Measurements from ENCODE around the gene AKR1C8.
"Not testable (repeated sequence)": the region's sequence is repeated elsewhere in the genome, so short reads cannot be mapped to it uniquely, and the experiment has no call there.

The AKR1C8 gene

GRCh38 chr10:5163487-5163886 is 21.5 kb downstream of the AKR1C8 start:
- no peak for DNase-seq

GRCh38 chr10:5159126-5159525 is 25.8 kb downstream of the AKR1C8 start:
- DNase-seq = no peak

- DNase-seq = no peak
Measured at GRCh38 chr10:5157501-5157900, 27.4 kb downstream of the AKR1C8 start.

- DNase-seq = no peak
Measured at GRCh38 chr10:5155951-5156350, 29.0 kb downstream of the AKR1C8 start.

- DNase-seq = no peak
Measured at GRCh38 chr10:5151076-5151475, 33.9 kb downstream of the AKR1C8 start.

DNA sequence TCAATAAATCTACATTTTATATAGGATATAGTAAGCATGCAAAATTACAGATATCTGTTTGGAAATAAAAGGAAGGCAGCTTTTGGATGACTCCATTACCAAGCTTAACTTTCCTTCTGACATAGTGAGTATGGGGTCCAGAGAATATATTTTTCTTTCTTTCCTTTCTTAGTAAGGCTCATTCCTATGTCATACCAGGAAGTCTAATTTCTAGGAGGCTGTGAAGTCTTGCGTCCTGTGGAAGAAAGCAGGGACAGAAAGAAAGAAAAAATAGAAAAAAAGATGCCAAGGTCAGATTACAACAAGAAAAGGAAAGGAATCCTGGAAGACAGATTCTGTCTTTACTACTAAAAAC is 36.3 kb downstream of the AKR1C8 start:
- DNase-seq = no peak

- DNase-seq = no peak
Measured at GRCh38 chr10:5147981-5148677, 36.8 kb downstream of the AKR1C8 start.

GRCh38 chr10:5147255-5147980 is 37.5 kb downstream of the AKR1C8 start:
- no peak for DNase-seq

- no peak for DNase-seq
Measured at GRCh38 chr10:5146920-5147254, 38.1 kb downstream of the AKR1C8 start.

DNA sequence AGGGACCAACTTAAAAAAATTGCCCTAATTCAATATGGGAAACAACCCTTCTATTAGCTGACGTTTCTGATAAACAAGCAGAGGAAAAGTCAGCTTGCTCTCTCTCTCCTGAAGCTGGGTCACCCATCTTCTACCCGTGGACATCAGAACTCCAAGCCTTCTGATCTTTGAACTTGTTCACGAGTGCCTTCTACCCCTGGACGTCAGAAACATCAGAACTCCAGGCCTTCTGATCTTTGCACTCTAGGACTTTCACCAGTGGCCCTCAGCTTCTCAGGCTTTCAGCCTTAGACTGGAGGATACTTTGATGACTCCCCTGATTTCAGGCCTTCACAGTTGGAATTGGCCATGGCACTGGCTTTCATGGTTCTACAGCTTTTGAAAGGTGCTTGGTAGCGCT is 41.8 kb downstream of the AKR1C8 start:
- DNase-seq = no peak

- DNase-seq = no peak
Measured at GRCh38 chr10:5142199-5142598, 42.8 kb downstream of the AKR1C8 start.

GRCh38 chr10:5137699-5138098 is 47.3 kb downstream of the AKR1C8 start:
- not testable (repeated sequence) for DNase-seq

DNA sequence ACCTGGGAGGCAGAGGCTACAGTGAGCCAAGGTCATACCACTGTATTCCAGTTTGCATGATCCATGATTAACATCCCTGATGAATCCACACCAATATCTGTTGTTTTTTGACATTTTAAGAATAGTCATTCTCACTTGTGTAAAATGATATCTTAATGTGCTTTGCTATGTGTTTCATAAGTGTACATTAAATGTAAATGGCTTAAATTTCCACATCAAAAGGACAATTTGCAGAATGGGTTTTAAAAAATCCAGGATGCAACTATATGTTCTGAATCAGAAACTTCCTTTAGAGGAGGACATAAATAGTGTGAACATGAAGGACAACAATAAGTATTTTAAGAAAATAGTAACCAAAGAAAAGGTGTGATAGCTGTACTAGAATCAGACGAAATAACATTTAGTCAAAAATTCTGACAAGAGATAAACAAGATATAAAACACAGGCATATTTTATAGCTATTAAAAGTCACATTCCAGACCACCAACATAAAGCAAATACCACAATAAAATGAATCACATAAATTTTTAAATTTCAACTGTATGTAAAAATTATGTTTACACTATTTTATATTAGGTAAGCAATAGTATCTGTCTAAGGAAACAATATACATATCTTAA is 48.4 kb downstream of the AKR1C8 start:
- no peak for DNase-seq

DNA sequence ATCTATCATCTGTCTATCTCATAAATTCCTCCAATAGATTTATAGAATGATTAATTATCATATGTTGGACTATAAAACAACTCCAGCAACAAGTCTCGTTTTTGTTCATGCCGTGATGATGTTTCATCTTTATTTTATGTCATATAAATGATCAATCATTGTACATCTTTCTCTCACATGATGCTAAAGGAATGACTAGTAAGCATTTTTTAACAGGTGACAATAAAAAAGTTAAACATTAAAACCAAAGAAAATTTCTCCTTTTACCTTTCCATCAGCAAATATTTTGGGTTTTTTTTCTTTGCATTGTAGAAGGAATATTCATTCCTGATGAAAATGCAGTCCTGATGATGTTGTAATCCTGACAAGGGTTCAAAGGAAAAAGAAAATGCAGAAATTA is 49.4 kb downstream of the AKR1C8 start:
- no peak for DNase-seq

- DNase-seq = no peak
Measured at GRCh38 chr10:5125315-5126044, 59.5 kb downstream of the AKR1C8 start.

- DNase-seq = no peak
Measured at GRCh38 chr10:5123886-5124285, 61.1 kb downstream of the AKR1C8 start.

- DNase-seq = not testable (repeated sequence)
Measured at GRCh38 chr10:5119997-5120396, 65.0 kb downstream of the AKR1C8 start.

DNA sequence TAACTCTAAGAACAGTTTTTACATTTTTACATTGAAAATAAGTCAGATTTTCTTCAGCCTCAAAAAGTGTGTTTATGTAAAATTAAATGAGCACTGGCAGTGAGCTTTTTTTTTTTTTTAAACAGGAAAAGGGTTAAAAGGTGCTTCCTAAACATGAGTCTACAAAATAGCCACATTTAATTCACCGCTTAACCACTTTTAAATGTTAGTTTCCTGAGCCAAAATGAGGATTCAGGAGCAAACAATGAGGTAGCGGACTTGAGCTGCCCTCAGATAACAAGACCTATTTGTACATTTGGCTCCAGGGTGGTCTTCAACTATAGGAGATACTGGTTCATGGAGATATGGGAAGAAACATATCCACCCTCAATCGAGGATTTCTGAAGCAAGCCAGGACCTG is 67.9 kb downstream of the AKR1C8 start:
- no peak for DNase-seq

DNA sequence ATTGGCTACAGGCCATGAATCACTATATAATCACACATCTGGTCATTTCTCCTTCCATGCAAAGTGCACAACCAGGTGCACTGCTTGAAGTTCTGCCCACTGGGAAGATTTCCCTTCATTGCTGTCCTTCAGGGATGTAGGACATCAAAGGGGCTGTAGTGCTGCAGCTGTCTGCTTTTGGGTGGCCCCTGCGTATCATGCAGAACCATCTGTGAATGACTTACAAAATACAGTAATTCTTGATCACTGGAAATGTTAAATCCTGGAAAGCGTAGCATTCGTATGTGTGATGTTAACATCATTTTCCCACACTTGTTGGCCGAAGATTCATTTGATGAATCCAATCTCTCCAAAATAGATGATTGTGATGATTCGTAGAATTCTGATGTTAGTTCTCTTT is 68.3 kb downstream of the AKR1C8 start:
- DNase-seq = no peak

- DNase-seq = not testable (repeated sequence)
Measured at GRCh38 chr10:5109861-5110260, 75.1 kb downstream of the AKR1C8 start.

DNA sequence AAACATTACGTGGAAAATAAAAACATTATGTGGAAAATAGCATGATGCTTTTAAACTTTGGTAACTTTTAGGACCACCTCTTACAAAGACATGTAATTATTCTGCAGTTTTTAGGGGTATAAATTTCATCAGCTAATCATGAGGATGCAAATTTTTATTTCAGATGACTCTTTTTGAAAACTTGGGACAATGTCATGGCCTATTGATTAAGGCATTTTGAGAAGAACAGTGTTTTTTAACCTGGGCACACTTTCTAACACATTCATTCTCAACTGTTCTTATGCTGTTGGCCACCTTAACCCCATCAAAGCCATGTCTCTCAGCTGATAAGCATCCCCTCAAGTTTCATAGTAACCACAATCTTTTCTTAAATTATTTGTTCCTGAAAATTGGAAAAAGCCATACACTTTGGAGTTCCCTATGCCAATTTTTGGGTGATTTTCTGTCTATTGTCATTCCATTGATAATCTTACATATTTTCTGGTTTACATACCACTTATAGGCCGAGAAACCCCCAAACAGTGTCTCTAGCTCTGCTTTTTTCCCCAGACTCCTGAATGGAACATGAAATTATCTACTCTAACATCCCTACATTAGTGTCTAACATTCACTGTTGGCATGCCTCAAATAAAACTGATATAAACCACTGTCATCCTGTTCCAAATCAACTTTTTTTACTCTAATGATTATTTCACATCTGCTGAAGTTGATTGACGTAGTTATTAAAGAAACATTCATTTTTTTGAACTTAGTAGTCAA is 76.1 kb downstream of the AKR1C8 start:
- no peak for DNase-seq

DNA sequence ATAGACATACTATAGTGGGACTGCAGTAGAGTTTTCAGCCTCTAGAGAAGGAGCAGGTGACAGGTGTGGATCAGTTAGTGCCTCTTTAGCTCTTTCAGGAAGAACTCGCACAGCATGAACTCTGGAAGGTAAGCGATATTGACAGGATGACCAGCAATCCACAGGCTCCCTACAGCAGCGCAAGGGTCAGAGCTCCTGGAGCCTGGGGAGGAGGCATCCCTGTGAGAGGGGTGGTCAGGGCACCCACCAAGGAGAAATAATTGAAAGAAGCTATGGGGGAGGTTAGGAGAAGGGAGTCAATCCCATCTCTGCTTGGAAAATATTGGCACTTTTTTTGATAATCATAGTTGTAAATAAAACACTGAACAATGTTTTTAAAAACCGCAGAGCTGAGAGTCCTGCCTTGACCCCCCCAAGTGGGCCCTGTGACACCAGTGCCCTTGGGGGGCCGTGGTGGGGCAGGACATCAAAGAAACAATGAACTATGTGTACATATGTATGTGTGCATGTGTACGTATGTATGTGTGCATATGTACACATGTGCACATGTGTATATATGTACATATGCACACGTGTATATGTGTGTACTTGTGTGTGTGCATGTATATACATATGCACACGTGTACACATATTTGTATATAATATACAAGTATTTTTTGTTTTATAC is 77.0 kb downstream of the AKR1C8 start:
- DNase-seq = no peak

Data from activated CD4-positive, CD25-positive, alpha-beta regulatory T cell treated with anti-CD3 and anti-CD28 coated beads, Interleukin-2, amount 50 U/mL, for 72 hours (primary cell).